ENCODE measurements around the gene CNDP1. TPM values are rescaled to one million over a fixed set of nuclear protein-coding genes. Genes with fewer than 3 reads are reported as not detected.
A peak's percentile ranks its signal among the peaks of the same experiment; 100 is the strongest.

Gene CNDP1
- total RNA-seq, 1 donor = not detected

DNA sequence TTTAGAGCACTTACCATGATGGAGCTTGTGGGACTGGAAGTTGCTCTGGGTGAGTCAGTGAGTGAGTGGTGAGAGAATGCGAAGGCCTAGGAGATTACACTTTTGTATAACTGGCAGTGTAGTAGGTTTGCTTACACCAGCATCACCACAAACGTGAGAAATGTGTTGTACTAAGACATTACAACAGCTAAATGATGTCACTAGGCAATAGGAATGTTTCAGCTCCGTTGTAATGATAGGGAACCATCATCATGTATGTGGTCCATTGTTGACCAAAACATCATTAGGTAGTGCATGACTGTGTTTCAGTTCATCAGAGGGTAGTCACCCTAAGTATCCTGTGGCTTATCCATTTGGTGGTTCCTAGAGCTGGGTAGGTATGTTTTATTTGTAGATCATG lies 75.2 kb downstream of the CNDP1 start:
- DNase-seq (ENCODE audit: low read depth) = peak; percentile 33
- H3K4me3 ChIP-seq (ENCODE audit: low read depth, low read length) = no peak overlapping the region

DNA sequence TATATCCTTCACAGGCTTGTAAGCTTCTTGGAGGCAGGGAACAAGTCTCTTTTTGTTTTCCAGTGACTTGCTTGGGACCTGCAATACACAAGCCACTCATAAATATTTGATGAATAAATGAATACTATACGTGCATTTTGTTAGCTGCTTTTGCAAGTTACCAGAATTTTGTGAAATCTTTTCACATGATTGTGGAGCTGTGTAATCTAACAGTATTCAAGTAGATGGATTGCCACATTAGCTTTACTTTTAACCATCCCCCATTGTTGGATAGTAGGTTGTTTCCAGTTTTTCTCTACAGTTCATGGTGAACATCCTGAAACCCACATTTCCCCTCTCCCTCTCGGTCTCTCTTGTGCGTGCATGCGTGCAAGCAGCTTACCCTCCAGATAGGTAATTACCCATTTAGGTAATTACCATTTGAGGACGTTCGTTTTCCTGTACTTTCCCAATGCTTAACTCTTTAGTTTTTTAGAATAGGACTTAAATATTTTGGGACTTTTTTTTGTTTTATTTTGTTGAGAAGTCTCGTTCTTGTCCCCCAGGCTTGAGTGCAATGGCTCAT lies 75.8 kb downstream of the CNDP1 start:
- no peak overlapping the region for H3K4me3 ChIP-seq (ENCODE audit: low read depth, low read length)
- no peak for DNase-seq (ENCODE audit: low read depth)
- TF ChIP-seq, protein P1, sequence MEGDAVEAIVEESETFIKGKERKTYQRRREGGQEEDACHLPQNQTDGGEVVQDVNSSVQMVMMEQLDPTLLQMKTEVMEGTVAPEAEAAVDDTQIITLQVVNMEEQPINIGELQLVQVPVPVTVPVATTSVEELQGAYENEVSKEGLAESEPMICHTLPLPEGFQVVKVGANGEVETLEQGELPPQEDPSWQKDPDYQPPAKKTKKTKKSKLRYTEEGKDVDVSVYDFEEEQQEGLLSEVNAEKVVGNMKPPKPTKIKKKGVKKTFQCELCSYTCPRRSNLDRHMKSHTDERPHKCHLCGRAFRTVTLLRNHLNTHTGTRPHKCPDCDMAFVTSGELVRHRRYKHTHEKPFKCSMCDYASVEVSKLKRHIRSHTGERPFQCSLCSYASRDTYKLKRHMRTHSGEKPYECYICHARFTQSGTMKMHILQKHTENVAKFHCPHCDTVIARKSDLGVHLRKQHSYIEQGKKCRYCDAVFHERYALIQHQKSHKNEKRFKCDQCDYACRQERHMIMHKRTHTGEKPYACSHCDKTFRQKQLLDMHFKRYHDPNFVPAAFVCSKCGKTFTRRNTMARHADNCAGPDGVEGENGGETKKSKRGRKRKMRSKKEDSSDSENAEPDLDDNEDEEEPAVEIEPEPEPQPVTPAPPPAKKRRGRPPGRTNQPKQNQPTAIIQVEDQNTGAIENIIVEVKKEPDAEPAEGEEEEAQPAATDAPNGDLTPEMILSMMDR (IDR thresholded peaks at IDR 0.05; ENCODE audit: insufficient read depth, low read depth, low read length) = no peak

More for the DNA sequence above, 75.2 kb downstream of the CNDP1 start:
- TF ChIP-seq, protein P1 (IDR thresholded peaks at IDR 0.05; ENCODE audit: insufficient read depth, low read depth, low read length) = no peak

DNA sequence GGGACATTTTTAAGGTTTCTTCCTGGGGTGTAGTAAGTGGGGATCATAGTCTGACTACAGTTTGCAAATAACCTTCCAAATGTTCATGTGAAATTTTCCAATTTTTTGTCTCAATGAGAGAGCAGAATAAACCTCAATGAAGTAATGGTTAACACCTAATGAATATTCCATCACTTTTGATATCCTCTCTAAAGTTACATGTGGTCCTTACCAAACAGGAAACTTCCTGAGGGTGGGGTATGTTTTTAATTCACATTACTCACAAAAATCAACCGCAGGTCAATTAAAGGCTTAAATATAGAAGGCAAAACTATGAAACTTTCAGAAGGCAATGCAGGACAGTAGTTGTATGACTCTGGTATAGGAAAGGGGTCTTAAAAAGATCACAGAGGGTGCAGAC lies 76.6 kb downstream of the CNDP1 start:
- H3K4me3 ChIP-seq (ENCODE audit: low read depth, low read length) = no peak overlapping the region
- TF ChIP-seq, protein P1 (IDR thresholded peaks at IDR 0.05; ENCODE audit: insufficient read depth, low read depth, low read length) = no peak
- DNase-seq (ENCODE audit: low read depth) = no peak

DNA sequence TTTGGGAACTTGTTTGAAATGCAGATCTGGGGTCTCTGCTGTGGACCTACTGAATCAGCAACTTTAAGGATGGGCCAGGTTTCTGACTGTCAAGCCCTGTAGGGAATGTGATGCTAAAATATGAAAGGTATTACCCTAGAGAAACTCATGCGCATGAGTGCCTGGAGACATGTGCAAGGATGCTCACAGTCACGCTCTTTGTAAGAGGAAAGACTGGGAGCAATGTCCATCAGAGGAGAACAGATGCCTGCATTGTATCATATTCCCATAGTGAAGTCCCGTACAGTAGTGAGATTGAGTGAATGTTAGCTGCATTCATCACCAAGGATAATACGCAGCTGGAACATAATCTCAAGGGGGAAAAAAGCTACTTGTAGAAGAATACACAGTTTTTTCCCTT lies 77.5 kb downstream of the CNDP1 start:
- no peak overlapping the region for H3K4me3 ChIP-seq (ENCODE audit: low read depth, low read length)
- TF ChIP-seq, protein P1 (IDR thresholded peaks at IDR 0.05; ENCODE audit: insufficient read depth, low read depth, low read length) = no peak
- DNase-seq (ENCODE audit: low read depth) = no peak

DNA sequence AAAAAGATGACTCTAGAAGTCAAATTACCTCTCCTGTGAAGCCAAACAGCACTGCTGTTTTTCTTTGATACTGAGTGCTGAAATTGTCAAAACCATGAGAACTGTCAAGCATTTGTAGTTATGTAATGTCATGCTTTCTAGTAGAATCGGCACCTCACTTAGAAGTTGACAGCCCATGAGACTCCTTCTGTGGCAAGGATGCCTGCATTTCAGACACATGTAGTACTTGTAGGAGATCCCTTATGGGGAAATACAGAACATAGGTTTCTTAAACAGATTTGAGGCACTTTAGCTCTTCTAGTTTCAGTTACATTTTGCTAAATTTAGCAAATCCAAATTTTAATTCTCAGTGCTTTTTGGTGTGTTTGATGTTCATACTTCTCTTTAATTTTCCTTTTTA lies 79.1 kb downstream of the CNDP1 start:
- TF ChIP-seq, protein P1 (IDR thresholded peaks at IDR 0.05; ENCODE audit: insufficient read depth, low read depth, low read length) = no peak
- no peak overlapping the region for H3K4me3 ChIP-seq (ENCODE audit: low read depth, low read length)
- DNase-seq (ENCODE audit: low read depth) = no peak

DNA sequence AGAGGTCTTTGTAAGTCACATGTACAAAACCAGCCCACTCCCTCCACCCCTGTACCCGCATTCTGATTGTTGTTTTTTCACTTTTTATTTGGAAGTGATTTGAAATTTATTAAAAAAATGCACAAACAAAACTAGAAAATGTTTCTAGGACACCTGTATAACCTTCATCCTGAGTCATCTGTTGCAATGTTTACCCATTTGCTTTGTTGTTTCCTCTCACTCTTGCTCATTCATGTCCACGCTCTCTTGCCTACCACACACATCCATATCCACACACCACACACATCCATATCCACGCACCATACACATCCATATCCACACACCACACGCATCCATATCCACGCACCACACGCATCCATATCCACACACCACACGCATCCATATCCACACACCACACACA lies 82.2 kb downstream of the CNDP1 start:
- TF ChIP-seq, protein P1 (IDR thresholded peaks at IDR 0.05; ENCODE audit: insufficient read depth, low read depth, low read length) = no peak
- DNase-seq (ENCODE audit: low read depth) = no peak
- no peak overlapping the region for H3K4me3 ChIP-seq (ENCODE audit: low read depth, low read length)

DNA sequence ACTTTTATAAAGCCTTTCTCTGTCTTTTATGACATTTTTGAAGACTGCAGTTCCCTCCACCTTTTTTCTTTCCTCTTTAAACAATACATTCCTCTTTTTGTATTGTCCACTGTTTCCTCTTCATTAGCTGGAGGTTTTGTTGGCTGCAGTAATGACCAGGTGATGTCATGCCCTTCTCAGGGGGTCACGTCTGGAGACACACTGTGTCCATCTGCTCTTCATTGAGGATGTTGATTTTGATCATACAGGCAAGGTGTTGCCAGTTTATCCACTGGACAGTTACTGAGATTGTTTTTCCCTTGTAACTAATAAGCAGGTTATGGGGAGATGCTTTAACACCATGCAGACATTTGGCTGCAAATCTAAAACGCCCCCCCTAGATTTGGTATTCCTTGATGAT lies 83.2 kb downstream of the CNDP1 start:
- no peak for DNase-seq (ENCODE audit: low read depth)
- TF ChIP-seq, protein P1 (IDR thresholded peaks at IDR 0.05; ENCODE audit: insufficient read depth, low read depth, low read length) = no peak
- H3K4me3 ChIP-seq (ENCODE audit: low read depth, low read length) = no peak overlapping the region

All from fibroblast of villous mesenchyme (primary cell).